Measurements from ENCODE around the gene TNFAIP2.
A peak's percentile ranks its signal among the peaks of the same experiment; 100 is the strongest.

TNFAIP2 gene

GRCh38 chr14:103089386-103090335 is 33.6 kb upstream of the TNFAIP2 start:
- DNase-seq, result no peak
- TF ChIP-seq POLR2A (IDR thresholded peaks at IDR 0.05; ENCODE audit: low read length) (no peak), GATA1 (IDR thresholded peaks at IDR 0.05; ENCODE audit: low read depth, low read length) (no peak)

- DNase-seq, result no peak
- TF ChIP-seq GATA1 (IDR thresholded peaks at IDR 0.05; ENCODE audit: low read depth, low read length) (no peak), POLR2A (IDR thresholded peaks at IDR 0.05; ENCODE audit: low read length) (no peak)
Measured at GRCh38 chr14:103090481-103091020, 32.7 kb upstream of the TNFAIP2 start.

- no peak for TF ChIP-seq GATA1 (IDR thresholded peaks at IDR 0.05; ENCODE audit: low read depth, low read length)
- TF ChIP-seq POLR2A (IDR thresholded peaks at IDR 0.05; ENCODE audit: low read length), result no peak
- peak; percentile 71 to 80 for DNase-seq
Measured at GRCh38 chr14:103091041-103091882, 32.0 kb upstream of the TNFAIP2 start.

GRCh38 chr14:103091883-103092222 is 31.4 kb upstream of the TNFAIP2 start:
- DNase-seq, result no peak
- TF ChIP-seq GATA1 (IDR thresholded peaks at IDR 0.05; ENCODE audit: low read depth, low read length) (no peak), POLR2A (IDR thresholded peaks at IDR 0.05; ENCODE audit: low read length) (no peak)

GRCh38 chr14:103093856-103094405 is 29.3 kb upstream of the TNFAIP2 start:
- no peak for TF ChIP-seq GATA1 (IDR thresholded peaks at IDR 0.05; ENCODE audit: low read depth, low read length)
- no peak for TF ChIP-seq POLR2A (IDR thresholded peaks at IDR 0.05; ENCODE audit: low read length)
- DNase-seq, result no peak

GRCh38 chr14:103094406-103095209 is 28.7 kb upstream of the TNFAIP2 start, which contains the start of gene EXOC3L4:
Gene EXOC3L4, plus strand, starts transcription at chr14:103094725. Its CDS starts 5,495 bp downstream, at chr14:103100220.
- TF ChIP-seq GATA1 (IDR thresholded peaks at IDR 0.05; ENCODE audit: low read depth, low read length) (no peak), POLR2A (IDR thresholded peaks at IDR 0.05; ENCODE audit: low read length) (no peak)
- DNase-seq, result no peak

- TF ChIP-seq POLR2A (IDR thresholded peaks at IDR 0.05; ENCODE audit: low read length) (no peak), GATA1 (IDR thresholded peaks at IDR 0.05; ENCODE audit: low read depth, low read length) (no peak)
- DNase-seq, result no peak
Measured at GRCh38 chr14:103095210-103095778, 28.0 kb upstream of the TNFAIP2 start.

GRCh38 chr14:103096387-103096786 is 26.9 kb upstream of the TNFAIP2 start:
- no peak for TF ChIP-seq POLR2A (IDR thresholded peaks at IDR 0.05; ENCODE audit: low read length)
- no peak for DNase-seq

GRCh38 chr14:103097244-103097993 is 25.8 kb upstream of the TNFAIP2 start:
- TF ChIP-seq POLR2A (IDR thresholded peaks at IDR 0.05; ENCODE audit: low read length), result no peak
- no peak for TF ChIP-seq GATA1 (IDR thresholded peaks at IDR 0.05; ENCODE audit: low read depth, low read length)
- no peak for DNase-seq

GRCh38 chr14:103097994-103098957 is 25.0 kb upstream of the TNFAIP2 start:
- no peak for DNase-seq
- no peak for TF ChIP-seq POLR2A (IDR thresholded peaks at IDR 0.05; ENCODE audit: low read length)
- no peak for TF ChIP-seq GATA1 (IDR thresholded peaks at IDR 0.05; ENCODE audit: low read depth, low read length)

- no peak for TF ChIP-seq GATA1 (IDR thresholded peaks at IDR 0.05; ENCODE audit: low read depth, low read length)
- no peak for TF ChIP-seq POLR2A (IDR thresholded peaks at IDR 0.05; ENCODE audit: low read length)
- DNase-seq, result peak; percentile 54 to 69
Measured at GRCh38 chr14:103099081-103099732, 24.1 kb upstream of the TNFAIP2 start.
